ENCODE data around the gene PKP4. TPM values are rescaled to one million over a fixed set of nuclear protein-coding genes. Genes with fewer than 3 reads are reported as not detected.

Gene PKP4
- total and polyA plus RNA-seq, 9 donors = 22.7 to 60.9 (median 46.6) TPM

GRCh38 chr2:158481116-158481515, 24.4 kb downstream of the PKP4 start:
- WGBS, 3 donors = 90 to 96% (median 95%) methylated on average over 1 of the region's 1 CpG
- peaks cover 6% of the 10 kb centered on the region for H3K4me1 ChIP-seq (ENCODE audit: insufficient read depth)
- intact Hi-C loops (cut with DNase I) = no loop called here
- H3K4me3 ChIP-seq = no peak overlapping the region
- H3K9me3 ChIP-seq = no peaks in the 10 kb centered on the region
- TF ChIP-seq EP300 (IDR thresholded peaks at IDR 0.05) (no peak), POLR2A (IDR thresholded peaks at IDR 0.05) (no peak)
- TF ChIP-seq, protein P1, sequence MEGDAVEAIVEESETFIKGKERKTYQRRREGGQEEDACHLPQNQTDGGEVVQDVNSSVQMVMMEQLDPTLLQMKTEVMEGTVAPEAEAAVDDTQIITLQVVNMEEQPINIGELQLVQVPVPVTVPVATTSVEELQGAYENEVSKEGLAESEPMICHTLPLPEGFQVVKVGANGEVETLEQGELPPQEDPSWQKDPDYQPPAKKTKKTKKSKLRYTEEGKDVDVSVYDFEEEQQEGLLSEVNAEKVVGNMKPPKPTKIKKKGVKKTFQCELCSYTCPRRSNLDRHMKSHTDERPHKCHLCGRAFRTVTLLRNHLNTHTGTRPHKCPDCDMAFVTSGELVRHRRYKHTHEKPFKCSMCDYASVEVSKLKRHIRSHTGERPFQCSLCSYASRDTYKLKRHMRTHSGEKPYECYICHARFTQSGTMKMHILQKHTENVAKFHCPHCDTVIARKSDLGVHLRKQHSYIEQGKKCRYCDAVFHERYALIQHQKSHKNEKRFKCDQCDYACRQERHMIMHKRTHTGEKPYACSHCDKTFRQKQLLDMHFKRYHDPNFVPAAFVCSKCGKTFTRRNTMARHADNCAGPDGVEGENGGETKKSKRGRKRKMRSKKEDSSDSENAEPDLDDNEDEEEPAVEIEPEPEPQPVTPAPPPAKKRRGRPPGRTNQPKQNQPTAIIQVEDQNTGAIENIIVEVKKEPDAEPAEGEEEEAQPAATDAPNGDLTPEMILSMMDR (IDR thresholded peaks at IDR 0.05) = no peak
- no peaks in the 10 kb centered on the region for H3K36me3 ChIP-seq
- no peak overlapping the region for H3K27ac ChIP-seq
- no peak for DNase-seq
- no peaks in the 10 kb centered on the region for H3K27me3 ChIP-seq

- Histone ChIP-seq H3K36me3 (no peaks in the 10 kb centered on the region), H3K27ac (no peak overlapping the region), H3K4me1 (ENCODE audit: insufficient read depth) (peaks cover 6% of the 10 kb centered on the region), H3K4me3 (no peak overlapping the region), H3K9me3 (no peaks in the 10 kb centered on the region), H3K27me3 (no peaks in the 10 kb centered on the region)
- intact Hi-C loops (cut with DNase I) = no loop called here
- no peak for DNase-seq
- TF ChIP-seq, protein P1 (IDR thresholded peaks at IDR 0.05) = no peak
- TF ChIP-seq EP300 (IDR thresholded peaks at IDR 0.05) = no peak
- TF ChIP-seq POLR2A (IDR thresholded peaks at IDR 0.05) = no peak
Measured at GRCh38 chr2:158482594-158482993, 25.8 kb downstream of the PKP4 start.

DNA sequence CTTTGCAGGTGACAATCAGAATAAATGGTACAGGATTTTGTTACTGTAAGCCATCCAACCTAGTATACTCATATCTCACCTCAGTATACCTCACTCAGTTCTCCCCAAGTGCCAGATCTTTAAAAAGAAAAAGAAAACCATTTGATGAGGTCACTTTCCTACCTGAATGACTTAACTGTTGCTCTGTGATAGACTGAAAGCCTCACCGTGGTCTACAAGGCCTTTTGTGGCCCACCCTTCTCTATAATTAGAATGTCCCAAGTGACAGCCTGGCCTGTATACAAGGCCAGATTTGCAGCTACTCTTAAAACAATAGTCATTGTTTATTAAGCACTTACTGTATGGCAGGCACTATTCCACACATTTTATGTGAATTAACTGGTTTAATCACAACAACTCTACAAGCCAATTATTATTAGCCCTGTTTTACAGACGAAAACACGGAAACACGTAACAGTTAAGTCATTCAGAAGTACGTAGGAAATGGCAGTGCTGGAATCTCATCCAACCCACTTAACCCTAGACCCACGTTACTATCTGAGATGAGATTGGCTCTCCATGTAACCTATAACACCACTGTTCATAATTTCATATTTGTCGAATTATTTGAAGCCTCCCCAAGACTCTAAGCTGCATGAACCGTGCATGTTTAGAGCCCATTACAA, 28.3 kb downstream of the PKP4 start:
- Histone ChIP-seq H3K27me3 (no peaks in the 10 kb centered on the region), H3K4me1 (ENCODE audit: insufficient read depth) (peaks cover 3% of the 10 kb centered on the region), H3K36me3 (no peaks in the 10 kb centered on the region), H3K4me3 (no peak overlapping the region), H3K27ac (no peak overlapping the region), H3K9me3 (no peaks in the 10 kb centered on the region)
- intact Hi-C loops (cut with DNase I) = no loop called here
- TF ChIP-seq, protein P1 (IDR thresholded peaks at IDR 0.05) = no peak
- TF ChIP-seq POLR2A (IDR thresholded peaks at IDR 0.05) = no peak
- TF ChIP-seq EP300 (IDR thresholded peaks at IDR 0.05) = no peak
- DNase-seq = no peak
- 83 to 91% (median 87%) methylated on average over 8 of the region's 8 CpGs for WGBS, 3 donors

DNA sequence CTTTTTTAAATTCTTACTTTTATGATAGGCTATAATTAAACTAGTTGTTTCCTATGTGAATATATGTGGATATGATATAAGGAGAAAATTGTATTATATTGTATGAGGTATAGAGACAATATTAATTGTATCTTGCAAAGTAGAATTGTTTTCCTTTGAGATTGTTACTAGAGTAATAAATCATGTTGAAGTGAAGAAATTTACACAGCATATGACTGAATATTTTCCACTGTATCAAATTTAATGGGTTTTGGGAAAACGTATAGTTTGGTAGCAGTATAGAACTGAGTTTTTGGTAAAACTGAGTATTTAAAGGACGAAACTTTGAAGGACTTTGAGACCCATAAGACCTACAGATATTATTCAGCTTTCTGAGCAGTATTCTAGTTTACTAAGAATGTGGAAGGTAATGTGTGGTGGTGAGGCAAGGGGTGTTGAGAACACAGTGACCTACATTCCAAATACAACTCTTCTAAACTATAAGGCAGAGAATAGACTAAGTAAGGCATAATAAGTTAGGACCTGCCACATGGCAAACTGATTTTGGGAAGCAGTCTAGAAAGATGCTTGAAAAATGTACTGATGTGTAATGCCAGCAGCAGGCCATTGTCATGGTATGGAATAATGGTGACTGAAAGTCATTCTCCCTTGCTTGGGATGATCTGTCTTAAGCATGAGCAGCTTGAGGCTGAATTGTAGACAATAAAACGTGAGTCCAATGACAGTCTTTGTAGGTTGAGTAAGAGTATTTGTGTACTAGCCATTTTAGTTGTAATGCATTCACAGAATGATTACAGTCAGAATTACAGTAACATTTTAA, 29.6 kb downstream of the PKP4 start:
- no peak for DNase-seq
- TF ChIP-seq, protein P1 (IDR thresholded peaks at IDR 0.05) = no peak
- TF ChIP-seq EP300 (IDR thresholded peaks at IDR 0.05) (no peak), POLR2A (IDR thresholded peaks at IDR 0.05) (no peak)
- Histone ChIP-seq H3K4me1 (ENCODE audit: insufficient read depth) (peaks cover 4% of the 10 kb centered on the region), H3K4me3 (no peak overlapping the region), H3K9me3 (no peaks in the 10 kb centered on the region), H3K27ac (no peak overlapping the region), H3K36me3 (no peaks in the 10 kb centered on the region), H3K27me3 (no peaks in the 10 kb centered on the region)
- intact Hi-C loops (cut with DNase I) = no loop called here
- WGBS, 3 donors = 76 to 84% (median 82%) methylated on average over 3 of the region's 3 CpGs

Measured in ovary (tissue), 9 donors.